Posterior cingulate gyrus (tissue), 11 donors: ENCODE data around the gene ACOXL.

ENCODE experiments used
- DNase-seq, 10 donors: peaks; one replicate each; pipeline versions ENCODE4 v3.0.0 to v3.0.0-alpha.2; 2020 to 2021; ENCODE audit warnings: mixed read lengths in 3 of 10
- intact Hi-C: fragments of 100-400 bp; cut with DNase I; formaldehyde crosslinking; loops from one replicate; pipeline ENCODE4 v1.15.1; 2023

Gene ACOXL

GRCh38 chr2:110991911-110992310, 259.5 kb downstream of the ACOXL start:
- no peak for DNase-seq
- intact Hi-C loops, result no loop called here

GRCh38 chr2:110992886-110993285, 260.5 kb downstream of the ACOXL start:
- intact Hi-C loops, result no loop called here
- no peak for DNase-seq

GRCh38 chr2:110993557-110994231, 261.3 kb downstream of the ACOXL start:
- intact Hi-C loops, result no loop called here
- DNase-seq, result no peak

GRCh38 chr2:110994250-110994961, 262.0 kb downstream of the ACOXL start:
- no peak for DNase-seq

GRCh38 chr2:110995911-110996310, 263.5 kb downstream of the ACOXL start:
- no peak for DNase-seq
- intact Hi-C loops, result no loop called here

More at GRCh38 chr2:110994250-110994961, 262.0 kb downstream of the ACOXL start:
- intact Hi-C loops, result no loop called here

- intact Hi-C loops, result no loop called here
Measured at GRCh38 chr2:110997331-110998045, 265.1 kb downstream of the ACOXL start.

GRCh38 chr2:110998311-110998710, 265.9 kb downstream of the ACOXL start:
- intact Hi-C loops, result no loop called here
- DNase-seq, result no peak

More at GRCh38 chr2:110997331-110998045, 265.1 kb downstream of the ACOXL start:
- no peak for DNase-seq

- no peak for DNase-seq
- intact Hi-C loops, result no loop called here
Measured at GRCh38 chr2:110999626-111000025, 267.3 kb downstream of the ACOXL start.

- intact Hi-C loops, result no loop called here
- no peak for DNase-seq
Measured at GRCh38 chr2:111005307-111005706, 272.9 kb downstream of the ACOXL start.

- no peak for DNase-seq
- intact Hi-C loops, result no loop called here
Measured at GRCh38 chr2:111005821-111006220, 273.4 kb downstream of the ACOXL start.

GRCh38 chr2:111007757-111008688, 275.6 kb downstream of the ACOXL start:
- no peak for DNase-seq
- intact Hi-C loops, result no loop called here

- DNase-seq, result no peak
- intact Hi-C loops, result no loop called here
Measured at GRCh38 chr2:111011218-111011617, 278.8 kb downstream of the ACOXL start.

- intact Hi-C loops, result no loop called here
- DNase-seq, result no peak
Measured at GRCh38 chr2:111015283-111015995, 283.1 kb downstream of the ACOXL start.

- no peak for DNase-seq
- intact Hi-C loops, result no loop called here
Measured at GRCh38 chr2:111017034-111017622, 284.8 kb downstream of the ACOXL start.

- DNase-seq, result no peak
- intact Hi-C loops, result no loop called here
Measured at GRCh38 chr2:111017909-111018308, 285.5 kb downstream of the ACOXL start.

- intact Hi-C loops, result no loop called here
- DNase-seq, result no peak
Measured at GRCh38 chr2:111019381-111019780, 287.0 kb downstream of the ACOXL start.

- no peak for DNase-seq
- intact Hi-C loops, result no loop called here
Measured at GRCh38 chr2:111022633-111023032, 290.3 kb downstream of the ACOXL start.

- intact Hi-C loops, result no loop called here
- no peak for DNase-seq
Measured at GRCh38 chr2:111024496-111024895, 292.1 kb downstream of the ACOXL start.

- DNase-seq, result no peak
- intact Hi-C loops, result no loop called here
Measured at GRCh38 chr2:111025288-111025687, 292.9 kb downstream of the ACOXL start.
